HPDE6-E6E7 (cell line): ENCODE data around the gene RAB1B.
"Not testable (repeated sequence)": the region's sequence is repeated elsewhere in the genome, so short reads cannot be mapped to it uniquely, and the experiment has no call there.

Experiments
- DNase-seq: peaks from one replicate; pipeline ENCODE4 v3.0.0; 2011; ENCODE audit warnings: missing footprints; ENCODE audit errors: extremely low spot score

Gene RAB1B

DNA sequence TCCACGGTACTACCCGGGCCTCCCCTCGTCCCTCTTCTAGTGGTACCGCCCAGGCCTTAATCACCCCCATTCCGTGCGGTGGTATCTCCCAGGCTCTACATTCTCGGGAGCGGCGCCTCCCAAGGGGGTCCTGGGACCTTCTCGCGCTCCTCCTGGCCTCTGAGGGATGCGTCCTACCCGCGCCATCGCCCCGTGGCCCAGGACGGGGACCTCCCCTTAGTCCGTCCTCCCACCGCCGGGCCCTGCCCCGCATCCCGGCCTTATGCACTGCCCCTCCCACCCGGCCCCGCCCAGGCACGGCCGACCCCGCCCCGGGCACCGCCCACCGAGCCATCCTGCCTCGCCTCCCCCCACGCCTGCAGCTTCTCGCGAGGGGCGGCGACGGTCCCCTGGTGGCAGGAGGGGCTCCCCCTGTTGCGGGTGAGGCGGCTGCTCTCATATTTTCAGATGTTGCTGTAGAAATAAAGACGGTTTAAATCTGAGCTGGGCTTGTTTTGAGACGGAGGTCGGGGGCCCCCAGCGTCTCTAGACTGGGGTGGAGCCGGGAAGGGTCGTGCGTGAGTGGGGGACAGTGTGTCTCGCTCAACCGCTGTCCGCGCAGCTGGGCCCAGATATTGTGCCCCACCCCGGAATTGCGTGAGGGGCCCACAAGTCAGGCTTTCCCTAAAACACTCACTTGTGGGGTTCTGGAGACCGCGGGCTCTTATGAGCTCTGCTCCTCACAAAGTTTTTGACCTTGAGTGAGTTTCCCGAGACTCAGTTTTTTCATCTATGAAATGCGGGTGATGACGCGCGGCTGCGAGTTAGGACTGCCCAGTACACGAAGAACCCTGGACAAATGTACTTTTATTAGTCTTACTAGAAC is 828 bp upstream of the RAB1B start:
- peak; percentile 73 for DNase-seq

DNA sequence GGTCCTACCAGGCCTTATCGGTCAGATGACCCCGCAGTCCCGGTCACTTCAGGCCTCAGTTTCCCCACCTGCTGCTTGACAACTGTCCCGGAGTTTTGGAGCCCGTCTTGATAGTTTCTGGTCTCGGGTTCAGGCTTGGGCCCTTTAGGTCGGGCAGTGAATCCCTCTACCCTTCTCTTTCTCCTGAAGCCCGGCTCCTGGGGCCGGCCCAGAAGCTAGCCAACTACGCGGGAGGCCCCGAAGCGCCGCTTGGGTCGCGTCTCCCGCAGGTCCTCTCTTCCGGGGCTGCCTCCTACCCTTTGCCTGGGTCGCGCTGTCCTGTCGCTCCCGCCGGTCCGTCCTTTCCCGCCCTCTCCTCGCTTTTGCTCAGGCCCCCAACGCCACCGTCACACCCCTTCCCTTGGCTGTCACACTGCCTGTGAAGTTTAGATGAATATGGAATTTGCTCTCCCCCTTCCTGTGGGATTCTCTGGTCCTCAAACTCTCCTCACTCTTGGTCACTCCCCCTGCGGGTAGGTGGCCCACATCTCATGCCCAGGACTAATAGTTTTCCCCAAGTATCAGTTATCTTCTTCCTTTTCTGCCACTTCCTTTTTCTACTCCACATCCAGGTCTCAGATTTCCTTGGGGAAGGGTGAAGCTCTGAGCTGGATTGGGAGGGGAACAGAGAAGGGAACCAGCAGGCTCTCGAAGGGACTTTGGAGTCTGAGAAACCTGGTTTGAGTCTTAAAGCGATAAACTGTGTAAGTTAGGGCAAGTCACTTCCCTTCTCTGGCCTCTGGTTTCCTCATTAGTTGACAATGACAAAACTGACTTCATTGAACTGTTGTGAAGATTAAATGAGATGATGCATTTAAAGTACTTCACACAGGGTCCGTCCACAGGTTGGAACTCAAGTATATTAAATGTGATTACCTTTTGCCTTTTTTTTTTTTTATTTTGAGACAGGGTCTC is 790 bp downstream of the RAB1B start:
- DNase-seq, result no peak

DNA sequence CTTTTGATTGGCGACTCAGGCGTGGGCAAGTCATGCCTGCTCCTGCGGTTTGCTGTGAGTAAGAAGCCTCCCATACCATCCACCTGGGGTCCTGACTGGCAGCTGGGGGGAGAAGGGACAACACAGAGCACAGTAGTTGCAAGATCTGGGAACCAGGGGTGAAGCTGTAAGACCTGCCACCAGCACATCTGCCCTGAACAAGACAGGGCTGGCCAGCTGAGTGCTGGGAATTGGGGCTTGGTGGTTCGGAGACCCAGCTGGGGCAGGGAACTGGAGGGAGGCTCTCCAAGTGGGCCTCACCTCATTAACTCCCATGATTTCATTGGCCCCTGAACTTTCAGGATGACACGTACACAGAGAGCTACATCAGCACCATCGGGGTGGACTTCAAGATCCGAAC is 3.4 kb downstream of the RAB1B start:
- no peak for DNase-seq

GRCh38 chr11:66272596-66272995 is 4.2 kb downstream of the RAB1B start:
- no peak for DNase-seq

DNA sequence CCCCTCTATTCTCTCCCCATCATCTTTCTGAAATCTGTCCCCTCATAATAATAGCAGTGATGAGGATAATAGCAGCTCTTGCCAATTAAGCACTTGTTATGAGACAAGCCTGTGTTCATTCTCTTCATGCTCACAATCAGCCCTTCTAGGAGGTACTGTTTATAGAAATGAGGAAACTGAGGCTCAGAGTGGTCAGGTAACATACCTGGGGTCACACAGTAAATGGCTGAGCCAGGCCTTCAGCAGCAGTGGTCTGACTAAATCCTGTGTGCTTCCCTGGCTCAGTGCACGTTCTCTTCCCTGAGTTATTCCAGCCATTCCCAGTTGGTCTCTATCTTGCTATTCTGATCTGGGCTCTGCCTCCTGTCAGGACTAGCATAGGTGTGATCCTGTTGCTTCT is 5.8 kb downstream of the RAB1B start:
- no peak for DNase-seq

DNA sequence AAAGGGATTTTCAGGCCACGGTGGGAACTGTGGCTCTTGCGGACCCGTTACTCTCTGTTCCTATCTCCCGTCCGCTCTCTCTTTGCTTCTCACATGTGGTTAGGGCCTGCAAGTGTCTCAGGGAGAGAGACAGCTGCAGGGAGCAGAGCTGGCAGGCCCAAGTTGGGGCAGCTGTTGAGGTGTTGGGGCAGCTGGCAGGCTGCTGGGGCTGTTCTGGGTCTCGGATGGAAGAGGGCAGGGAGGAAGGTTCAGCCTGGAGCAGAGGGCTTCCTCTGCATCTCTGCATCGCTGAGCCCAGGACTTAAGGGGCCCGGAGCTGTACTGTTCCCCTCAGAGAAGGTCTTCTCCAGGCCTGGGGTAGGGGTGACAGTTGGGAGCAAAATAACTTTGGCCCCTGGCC is 7.0 kb downstream of the RAB1B start:
- no peak for DNase-seq

GRCh38 chr11:66275984-66276612 is 7.7 kb downstream of the RAB1B start:
- no peak for DNase-seq

- DNase-seq, result not testable (repeated sequence)
Measured at GRCh38 chr11:66276619-66277018, 8.2 kb downstream of the RAB1B start.

- DNase-seq, result not testable (repeated sequence)
Measured at GRCh38 chr11:66277064-66277463, 8.6 kb downstream of the RAB1B start.

- DNase-seq, result no peak
Measured at GRCh38 chr11:66277471-66278362, 9.3 kb downstream of the RAB1B start, which contains the start of gene CNIH2. TSS of gene CNIH2 (plus strand) at chr11:66278175. CDS start at chr11:66278457, 282 bp downstream.

GRCh38 chr11:66278363-66279091 is 10.1 kb downstream of the RAB1B start:
- no peak for DNase-seq

DNA sequence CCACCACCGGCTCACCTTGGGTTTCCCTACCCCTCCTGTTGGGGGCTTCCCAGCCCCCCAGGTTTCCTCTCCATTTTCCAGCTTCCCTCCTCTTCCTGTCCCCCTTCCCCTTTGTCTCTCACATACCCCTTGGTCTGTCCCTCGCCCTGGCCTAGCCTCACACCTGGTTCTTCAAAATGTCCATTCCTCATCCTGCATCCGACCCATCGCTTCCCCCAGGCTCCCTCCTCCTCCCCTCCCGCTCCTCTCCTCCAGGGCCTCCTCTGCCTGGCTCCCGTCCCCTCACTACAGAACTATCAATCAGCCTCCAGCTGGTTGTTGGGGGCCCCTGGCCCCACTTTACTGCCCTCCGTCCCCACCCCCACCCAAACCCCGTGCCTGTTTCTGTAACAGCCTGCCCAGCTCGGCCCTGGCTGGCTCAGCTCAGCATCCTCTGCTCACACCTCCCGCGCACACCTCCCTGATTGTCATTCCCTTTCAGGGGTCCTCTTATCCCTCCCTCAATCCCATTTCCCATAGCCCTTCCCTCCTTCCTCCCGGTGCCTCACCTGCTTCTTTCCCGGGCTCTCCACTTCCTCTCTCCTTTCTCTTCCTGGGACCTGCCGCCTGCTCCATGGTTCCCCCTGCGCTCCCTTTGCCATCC is 10.8 kb downstream of the RAB1B start:
- no peak for DNase-seq

DNA sequence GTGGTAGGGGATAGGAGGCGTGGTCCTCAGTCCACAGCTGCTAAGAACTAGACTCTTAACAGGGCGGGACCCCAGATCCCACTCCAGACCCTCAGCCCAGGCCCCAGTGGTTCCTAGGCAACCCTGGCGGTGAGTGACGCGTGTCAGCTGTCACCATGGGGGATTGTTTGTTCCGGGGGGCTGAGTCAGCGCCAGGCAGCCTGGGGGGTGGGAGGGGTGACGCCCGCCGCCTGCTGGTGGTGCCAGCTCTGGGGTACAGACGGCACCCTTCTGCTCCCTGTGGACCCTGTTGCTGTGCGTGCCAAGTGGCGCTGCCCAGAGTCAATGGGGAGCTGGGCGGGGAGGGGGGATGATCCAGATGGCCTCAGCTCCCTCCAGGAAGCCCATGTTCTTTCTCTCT is 12.0 kb downstream of the RAB1B start:
- no peak for DNase-seq

DNA sequence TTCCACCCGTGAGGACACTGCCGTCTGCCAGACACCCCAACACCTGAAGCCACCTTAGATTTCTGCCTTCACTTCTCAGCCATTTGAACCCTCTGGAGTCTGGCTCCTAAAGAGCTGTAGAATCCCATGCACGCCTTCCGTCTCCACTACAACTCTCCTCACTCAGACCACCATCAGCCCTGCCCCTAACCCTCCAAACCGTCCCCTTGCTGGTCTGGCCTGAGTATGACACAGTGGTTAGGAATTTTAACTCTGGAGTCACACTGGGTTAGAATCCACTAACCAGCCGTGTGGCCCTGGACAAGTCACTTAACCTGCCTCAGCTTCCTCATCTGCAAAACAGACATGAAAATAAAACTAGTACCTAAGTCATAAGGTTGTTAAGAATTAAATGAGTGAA is 12.6 kb downstream of the RAB1B start:
- DNase-seq, result no peak

GRCh38 chr11:66281776-66282467 is 13.5 kb downstream of the RAB1B start:
- DNase-seq, result no peak

DNA sequence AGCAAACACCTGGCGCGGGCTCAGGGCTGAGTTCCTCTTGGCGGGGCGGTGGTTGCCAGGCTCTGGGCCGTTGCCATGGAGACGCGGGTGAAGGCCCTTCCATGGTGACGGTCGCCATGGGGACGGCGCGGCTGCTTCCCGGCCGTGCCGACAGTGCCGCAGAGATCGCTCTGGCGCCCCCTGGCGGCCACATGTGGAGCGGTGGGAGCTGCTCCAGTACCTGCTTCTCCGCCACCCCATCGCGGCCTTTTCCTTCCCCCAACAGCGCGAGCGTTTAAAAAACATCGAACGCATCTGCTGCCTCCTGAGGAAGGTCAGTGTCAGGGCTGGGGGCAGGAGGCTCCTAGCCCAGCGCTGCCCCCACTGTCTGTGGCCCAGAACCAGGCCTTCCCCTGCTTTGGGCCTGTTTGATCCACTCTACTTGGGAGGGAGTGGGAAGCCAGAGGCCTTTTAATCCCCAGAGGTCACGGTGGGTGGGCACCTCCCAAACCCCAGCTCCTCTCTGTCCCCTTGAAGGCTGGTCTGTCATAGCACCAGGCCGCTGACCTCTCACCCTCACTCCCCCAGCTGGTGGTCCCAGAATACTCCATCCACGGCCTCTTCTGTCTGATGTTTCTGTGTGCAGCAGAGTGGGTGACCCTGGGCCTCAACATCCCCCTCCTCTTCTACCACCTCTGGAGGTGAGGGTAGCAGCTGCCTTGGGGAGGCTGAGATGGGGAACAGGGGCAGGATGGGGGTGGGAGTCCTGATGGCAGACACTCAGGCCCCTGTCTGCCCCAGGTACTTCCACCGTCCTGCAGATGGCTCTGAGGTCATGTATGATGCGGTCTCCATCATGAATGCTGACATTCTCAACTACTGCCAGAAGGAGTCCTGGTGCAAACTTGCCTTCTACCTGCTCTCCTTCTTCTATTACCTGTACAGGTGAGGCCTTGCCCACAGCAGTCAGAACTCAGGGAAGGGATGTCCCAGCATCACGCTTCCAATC is 14.3 kb downstream of the RAB1B start:
- peak; percentile 86 for DNase-seq

DNA sequence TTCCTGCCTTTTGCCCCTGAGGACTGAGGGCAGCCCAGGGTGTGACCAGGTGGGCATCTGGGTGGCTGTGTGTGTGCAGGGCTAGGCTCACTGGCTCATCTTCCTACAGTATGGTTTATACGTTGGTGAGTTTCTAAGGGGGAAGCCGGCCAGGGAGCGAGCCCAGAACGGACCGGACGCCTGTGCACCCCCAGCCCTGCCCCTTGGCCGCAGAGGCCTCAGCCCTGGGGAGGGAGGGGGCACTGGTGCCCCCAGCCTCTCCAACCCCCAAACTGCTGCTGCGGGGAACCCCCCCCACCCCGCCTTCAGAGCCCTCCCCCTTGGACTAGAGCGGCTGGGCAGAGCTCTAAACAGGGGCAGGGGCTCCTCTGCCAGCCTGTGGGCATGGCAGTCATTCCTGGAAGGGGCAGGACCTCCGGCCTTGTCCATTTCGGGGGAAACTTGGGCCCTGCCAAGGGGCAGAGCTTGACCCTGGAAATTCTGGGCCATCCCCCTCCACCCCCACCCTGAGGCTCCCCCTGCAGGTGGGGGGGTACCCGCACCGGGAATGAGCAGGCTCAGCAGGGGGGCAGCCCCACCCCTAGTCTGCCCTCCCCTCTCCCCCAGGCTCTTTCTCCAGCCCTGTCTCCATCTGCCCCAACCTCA is 15.1 kb downstream of the RAB1B start:
- DNase-seq, result no peak
